Stimulated activated CD4-positive, alpha-beta T cell treated with anti-CD3 and anti-CD28 coated beads, Interleukin-12 subunit alpha, Interleukin-12 subunit beta, amount 100 ng/mL, for 4 hours (primary cell): ENCODE data around the gene ATIC.

ENCODE experiments used
- DNase-seq: peaks from one replicate; pipeline ENCODE4 v3.0.0-alpha.2; 2020

Gene ATIC

GRCh38 chr2:215378045-215378444 is 66.2 kb downstream of the ATIC start:
- no peak for DNase-seq

- no peak for DNase-seq
Measured at GRCh38 chr2:215379039-215379438, 67.2 kb downstream of the ATIC start.

- DNase-seq: no peak
Measured at GRCh38 chr2:215379948-215380347, 68.1 kb downstream of the ATIC start.

GRCh38 chr2:215380699-215381098 is 68.8 kb downstream of the ATIC start:
- no peak for DNase-seq

- no peak for DNase-seq
Measured at GRCh38 chr2:215382011-215382410, 70.2 kb downstream of the ATIC start.

GRCh38 chr2:215382480-215382879 is 70.6 kb downstream of the ATIC start:
- DNase-seq: no peak

- no peak for DNase-seq
Measured at GRCh38 chr2:215383652-215384279, 71.9 kb downstream of the ATIC start.

GRCh38 chr2:215384710-215385109 is 72.9 kb downstream of the ATIC start:
- DNase-seq: no peak

GRCh38 chr2:215386566-215386965 is 74.7 kb downstream of the ATIC start:
- DNase-seq: no peak

GRCh38 chr2:215388002-215388728 is 76.3 kb downstream of the ATIC start:
- DNase-seq: no peak

- no peak for DNase-seq
Measured at GRCh38 chr2:215390550-215390913, 78.7 kb downstream of the ATIC start.

- no peak for DNase-seq
Measured at GRCh38 chr2:215391531-215391930, 79.7 kb downstream of the ATIC start.

- DNase-seq: no peak
Measured at GRCh38 chr2:215392164-215392563, 80.3 kb downstream of the ATIC start.

GRCh38 chr2:215392687-215393270 is 80.9 kb downstream of the ATIC start:
- no peak for DNase-seq

- no peak for DNase-seq
Measured at GRCh38 chr2:215394102-215394805, 82.4 kb downstream of the ATIC start.

- DNase-seq: no peak
Measured at GRCh38 chr2:215395687-215396460, 84.0 kb downstream of the ATIC start.

- no peak for DNase-seq
Measured at GRCh38 chr2:215396595-215397313, 84.9 kb downstream of the ATIC start.

GRCh38 chr2:215397632-215398341 is 85.9 kb downstream of the ATIC start:
- DNase-seq: no peak

- DNase-seq: no peak
Measured at GRCh38 chr2:215399067-215399716, 87.3 kb downstream of the ATIC start.
